Hepatocyte (in vitro differentiated cells): ENCODE measurements around the gene NFYC. TPM values are rescaled to one million over a fixed set of nuclear protein-coding genes. Genes with fewer than 3 reads are reported as not detected.

Source experiments
- DNase-seq: peaks from one replicate; pipeline ENCODE4 v3.0.0-alpha.2; 2016; ENCODE audit warnings: low spot score
- H2AFZ ChIP-seq: fragments of 200-600 bp; sonication (generic); 2 replicates; pipeline ENCODE4 v1.6.0; 2016; ENCODE audit warnings: antibody characterized with exemption, mild to moderate bottlenecking
- H3K27ac ChIP-seq: fragments of 200-600 bp; sonication (generic); 2 replicates; pipeline ENCODE4 v1.5.1; 2016; ENCODE audit warnings: mild to moderate bottlenecking
- H3K27me3 ChIP-seq: fragments of 200-600 bp; sonication (generic); 2 replicates; pipeline ENCODE4 v1.6.1; 2016
- H3K36me3 ChIP-seq: fragments of 200-600 bp; sonication (generic); replicated peaks from 2 replicates; pipeline ENCODE4 v1.5.1; 2016; ENCODE audit warnings: low read depth; ENCODE audit not compliant: insufficient read depth
- H3K4me1 ChIP-seq: fragments of 200-600 bp; sonication (generic); 2 replicates; pipeline ENCODE4 v1.5.1; 2016; ENCODE audit warnings: mild to moderate bottlenecking, moderate library complexity; ENCODE audit not compliant: insufficient read depth
- H3K4me2 ChIP-seq: fragments of 200-600 bp; sonication (generic); 2 replicates; pipeline ENCODE4 v1.6.0; 2016
- H3K4me3 ChIP-seq: fragments of 200-600 bp; sonication (generic); 2 replicates; pipeline ENCODE4 v1.5.1; 2016; ENCODE audit warnings: mild to moderate bottlenecking
- H3K79me2 ChIP-seq: fragments of 200-600 bp; sonication (generic); 2 replicates; pipeline ENCODE4 v1.6.0; 2017; ENCODE audit warnings: mild to moderate bottlenecking
- H3K9me2 ChIP-seq: fragments of 200-600 bp; sonication (generic); replicated peaks from 2 replicates; pipeline ENCODE4 v1.6.0; 2017; ENCODE audit warnings: mild to moderate bottlenecking; ENCODE audit not compliant: insufficient read depth
- H3K9me3 ChIP-seq: fragments of 200-600 bp; sonication (generic); 2 replicates; pipeline ENCODE4 v1.5.1; 2016; ENCODE audit warnings: low read depth, mild to moderate bottlenecking
- H4K20me1 ChIP-seq: fragments of 200-600 bp; sonication (generic); 2 replicates; pipeline ENCODE4 v1.6.0; 2016; ENCODE audit warnings: mild to moderate bottlenecking; ENCODE audit not compliant: insufficient read depth, poor library complexity, severe bottlenecking
- CTCF ChIP-seq: fragments of 200-600 bp; sonication (generic); IDR thresholded peaks from 2 replicates; pipeline ENCODE4 v1.5.1; 2016; ENCODE audit warnings: antibody characterized with exemption, mild to moderate bottlenecking; ENCODE audit not compliant: poor library complexity
- EZH2 ChIP-seq: fragments of 200-600 bp; sonication (generic); IDR thresholded peaks from 2 replicates; pipeline ENCODE4 v1.6.1; 2016; ENCODE audit warnings: antibody characterized with exemption, mild to moderate bottlenecking, borderline replicate concordance
- EZH2phosphoT487 ChIP-seq: fragments of 200-600 bp; sonication (generic); IDR thresholded peaks from one replicate; pipeline ENCODE4 v1.6.1; 2018; ENCODE audit warnings: antibody characterized with exemption, mild to moderate bottlenecking, low read depth, moderate library complexity; ENCODE audit not compliant: unreplicated experiment, severe bottlenecking
- WGBS: methylation state at CpG from one replicate; pipeline ENCODE4 v1.1.6; 2016; ENCODE audit warnings: low lambda C conversion rate; ENCODE audit errors: missing lambda C conversion rate; 5-methylcytosine and 5-hydroxymethylcytosine counted together
- polyA plus RNA-seq: library from polyadenylated mRNA; unstranded; fragments of >200 nt; fragmentation: Nextera tagmentation; extraction: Ambion mirVana; gene quantifications from 2 replicates; pipeline ENCODE4 v1.2.1, GENCODE V29; 2016
- total RNA-seq: library from RNA; depleted of rRNA; stranded (reverse); fragments of >200 nt; gene quantifications from 2 replicates; pipeline ENCODE4 v1.2.3, GENCODE V29; 2014

Gene NFYC
- total and polyA plus RNA-seq, 2 experiments from 2014 or later = 44.1 to 52.5 TPM

GRCh38 chr1:40808002-40808401 is 116.5 kb downstream of the NFYC start:
- 69% methylated on average over 3 of the region's 3 CpGs for WGBS
- no peak overlapping the region for H3K4me2 ChIP-seq
- no peak for DNase-seq
- no peaks in the 10 kb centered on the region for H3K9me2 ChIP-seq
- no peak overlapping the region for H2AFZ ChIP-seq
- no peaks in the 10 kb centered on the region for H3K36me3 ChIP-seq
- H3K27ac ChIP-seq = no peak overlapping the region
- H3K4me1 ChIP-seq = no peaks in the 10 kb centered on the region
- H3K9me3 ChIP-seq = no peaks in the 10 kb centered on the region
- no peaks in the 10 kb centered on the region for H4K20me1 ChIP-seq
- no peaks in the 10 kb centered on the region for H3K27me3 ChIP-seq
- no peaks in the 10 kb centered on the region for H3K79me2 ChIP-seq
- no peak overlapping the region for H3K4me3 ChIP-seq
- no peak for TF ChIP-seq EZH2
- TF ChIP-seq CTCF = no peak
- TF ChIP-seq EZH2phosphoT487 = no peak

GRCh38 chr1:40808444-40808843 is 116.9 kb downstream of the NFYC start:
- Histone ChIP-seq H3K4me3 (no peak overlapping the region), H3K27me3 (no peaks in the 10 kb centered on the region), H3K4me1 (no peaks in the 10 kb centered on the region), H4K20me1 (no peaks in the 10 kb centered on the region), H3K9me3 (no peaks in the 10 kb centered on the region), H3K27ac (no peak overlapping the region), H3K79me2 (no peaks in the 10 kb centered on the region), H3K36me3 (no peaks in the 10 kb centered on the region), H2AFZ (no peak overlapping the region), H3K9me2 (no peaks in the 10 kb centered on the region), H3K4me2 (no peak overlapping the region)
- no peak for DNase-seq
- TF ChIP-seq CTCF = no peak
- TF ChIP-seq EZH2 = no peak
- TF ChIP-seq EZH2phosphoT487 = no peak
- 93% methylated on average over 3 of the region's 3 CpGs for WGBS

GRCh38 chr1:40808909-40809308 is 117.4 kb downstream of the NFYC start:
- no peak for DNase-seq
- TF ChIP-seq EZH2phosphoT487 = no peak
- no peak for TF ChIP-seq CTCF
- no peak for TF ChIP-seq EZH2
- no peaks in the 10 kb centered on the region for H4K20me1 ChIP-seq
- H3K4me3 ChIP-seq = no peak overlapping the region
- no peaks in the 10 kb centered on the region for H3K4me1 ChIP-seq
- WGBS = 90% methylated on average over 6 of the region's 6 CpGs
- no peaks in the 10 kb centered on the region for H3K36me3 ChIP-seq
- no peak overlapping the region for H3K27ac ChIP-seq
- H3K4me2 ChIP-seq = no peak overlapping the region
- no peaks in the 10 kb centered on the region for H3K9me3 ChIP-seq
- no peak overlapping the region for H2AFZ ChIP-seq
- no peaks in the 10 kb centered on the region for H3K9me2 ChIP-seq
- H3K27me3 ChIP-seq = no peaks in the 10 kb centered on the region
- H3K79me2 ChIP-seq = no peaks in the 10 kb centered on the region

GRCh38 chr1:40810927-40811326 is 119.4 kb downstream of the NFYC start:
- Histone ChIP-seq H3K4me2 (no peak overlapping the region), H3K9me3 (no peaks in the 10 kb centered on the region), H3K79me2 (no peaks in the 10 kb centered on the region), H3K4me1 (no peaks in the 10 kb centered on the region), H3K27ac (no peak overlapping the region), H2AFZ (no peak overlapping the region), H3K36me3 (no peaks in the 10 kb centered on the region), H3K4me3 (no peak overlapping the region), H3K27me3 (no peaks in the 10 kb centered on the region), H3K9me2 (no peaks in the 10 kb centered on the region), H4K20me1 (no peaks in the 10 kb centered on the region)
- WGBS = 75% methylated on average over 5 of the region's 5 CpGs
- TF ChIP-seq EZH2phosphoT487 (no peak), CTCF (no peak), EZH2 (no peak)
- DNase-seq = no peak
